Neuron (in vitro differentiated cells): ENCODE measurements around the gene NOXA1.
"Not testable (repeated sequence)": the region's sequence is repeated elsewhere in the genome, so short reads cannot be mapped to it uniquely, and the experiment has no call there.

Experiments
- H2AFZ ChIP-seq: one replicate; pipeline ENCODE4 v1.6.1; 2013; ENCODE audit warnings: low read depth, mild to moderate bottlenecking, inconsistent platforms, low read length, moderate library complexity
- H3K27me3 ChIP-seq: one replicate; pipeline ENCODE4 v1.6.1; 2013; ENCODE audit warnings: low read length; ENCODE audit not compliant: insufficient read depth
- H3K36me3 ChIP-seq: one replicate; pipeline ENCODE4 v1.6.1; 2013; ENCODE audit warnings: low read length; ENCODE audit not compliant: insufficient read depth
- H3K4me1 ChIP-seq: one replicate; pipeline ENCODE4 v1.6.1; 2013; ENCODE audit warnings: low read length; ENCODE audit not compliant: insufficient read depth
- H3K4me3 ChIP-seq: 2 replicates; pipeline ENCODE4 v1.5.1; 2013; ENCODE audit warnings: mild to moderate bottlenecking, low read length, moderate library complexity
- H3K9me3 ChIP-seq: one replicate; pipeline ENCODE4 v1.6.1; 2013; ENCODE audit warnings: low read length

The NOXA1 gene

DNA sequence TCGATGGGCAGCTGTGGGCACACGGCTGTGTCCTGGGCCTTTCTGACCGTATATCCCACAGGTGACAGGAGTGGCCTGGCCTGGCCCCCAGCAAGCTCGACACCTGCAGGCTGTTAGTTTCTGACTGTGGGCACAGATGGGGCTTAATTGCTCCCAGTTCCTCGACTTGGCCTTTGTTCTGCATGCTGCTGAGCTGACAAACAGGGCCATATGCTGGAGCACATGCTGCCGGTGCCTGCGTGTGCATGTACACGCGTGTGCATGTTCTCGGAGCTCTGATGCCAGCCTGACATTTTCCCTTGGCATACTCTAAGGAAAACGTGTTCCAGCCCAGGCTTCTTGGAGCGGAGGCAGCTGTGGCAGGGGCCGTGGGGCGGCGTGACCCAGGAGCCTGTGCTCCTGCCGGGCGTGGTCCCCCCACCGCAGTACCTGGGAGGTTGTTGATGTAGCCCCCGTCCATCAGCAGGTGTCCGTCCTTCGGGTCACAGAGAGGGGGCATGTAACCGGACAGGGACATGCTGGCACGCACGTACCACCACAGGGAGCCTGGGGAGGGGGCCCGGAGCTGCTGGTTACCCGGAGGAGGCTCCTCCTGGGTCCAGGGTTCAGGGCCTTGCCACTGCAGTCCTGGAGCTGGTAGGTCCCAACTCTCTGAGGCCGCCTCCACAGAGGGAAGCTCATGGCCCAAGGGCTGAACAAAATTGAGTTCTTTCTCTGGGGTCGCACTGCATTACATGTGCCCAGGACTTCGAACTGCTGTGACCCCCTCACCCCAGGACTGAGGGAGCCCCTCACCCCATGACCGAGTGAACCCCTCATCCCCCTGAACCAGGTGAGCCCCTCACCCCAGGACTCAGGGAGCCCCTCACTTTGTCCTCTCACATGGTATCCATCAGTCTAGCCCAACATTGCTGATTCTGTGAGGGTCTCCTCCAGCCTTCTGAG lies 40.1 kb downstream of the NOXA1 start:
- Histone ChIP-seq H2AFZ (no peak overlapping the region), H3K4me3 (no peak overlapping the region), H3K9me3 (peaks cover 2% of the 10 kb centered on the region), H3K36me3 (no peaks in the 10 kb centered on the region), H3K27me3 (no peaks in the 10 kb centered on the region), H3K4me1 (peaks cover 8% of the 10 kb centered on the region)

DNA sequence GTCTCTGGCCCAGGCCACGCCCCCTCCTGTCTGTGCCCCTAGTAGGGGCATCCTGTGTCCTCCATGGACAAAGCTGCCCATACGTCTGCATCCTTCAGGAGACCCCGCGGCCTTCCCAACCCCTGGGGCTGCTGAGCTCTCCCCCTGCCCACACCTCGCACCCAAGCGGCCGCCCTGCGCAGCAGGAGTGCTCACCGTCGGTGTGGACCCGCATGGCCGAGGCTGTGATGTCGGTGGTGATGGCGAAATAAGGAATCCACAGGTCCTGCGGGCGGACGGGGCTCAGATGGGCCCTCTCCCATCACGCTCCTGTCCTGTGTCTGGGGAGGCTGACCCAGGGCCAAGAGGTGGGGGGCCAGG lies 40.7 kb downstream of the NOXA1 start:
- no peak overlapping the region for H2AFZ ChIP-seq
- H3K27me3 ChIP-seq: no peaks in the 10 kb centered on the region
- H3K9me3 ChIP-seq: peaks cover 2% of the 10 kb centered on the region
- peaks cover 6% of the 10 kb centered on the region for H3K4me1 ChIP-seq
- H3K4me3 ChIP-seq: no peak overlapping the region
- H3K36me3 ChIP-seq: no peaks in the 10 kb centered on the region

GRCh38 chr9:137464291-137464999 lies 41.3 kb downstream of the NOXA1 start:
- no peaks in the 10 kb centered on the region for H3K27me3 ChIP-seq
- peaks cover 2% of the 10 kb centered on the region for H3K9me3 ChIP-seq
- H3K36me3 ChIP-seq: no peaks in the 10 kb centered on the region
- H2AFZ ChIP-seq: no peak overlapping the region
- H3K4me1 ChIP-seq: peaks cover 5% of the 10 kb centered on the region
- H3K4me3 ChIP-seq: no peak overlapping the region

GRCh38 chr9:137465000-137465719 lies 42.0 kb downstream of the NOXA1 start:
- Histone ChIP-seq H3K4me3 (no peak overlapping the region), H2AFZ (no peak overlapping the region), H3K9me3 (peaks cover 2% of the 10 kb centered on the region), H3K27me3 (no peaks in the 10 kb centered on the region), H3K36me3 (no peaks in the 10 kb centered on the region), H3K4me1 (no peaks in the 10 kb centered on the region)

GRCh38 chr9:137465720-137466388 lies 42.7 kb downstream of the NOXA1 start:
- H3K36me3 ChIP-seq: no peaks in the 10 kb centered on the region
- H3K27me3 ChIP-seq: no peaks in the 10 kb centered on the region
- H2AFZ ChIP-seq: no peak overlapping the region
- peaks cover 2% of the 10 kb centered on the region for H3K9me3 ChIP-seq
- H3K4me3 ChIP-seq: no peak overlapping the region
- H3K4me1 ChIP-seq: no peaks in the 10 kb centered on the region

- H3K4me3 ChIP-seq, H3K4me1 ChIP-seq, H3K27me3 ChIP-seq, H2AFZ ChIP-seq, H3K9me3 ChIP-seq, H3K36me3 ChIP-seq: not testable (repeated sequence)
Measured at GRCh38 chr9:137466389-137467085, 43.3 kb downstream of the NOXA1 start.

- no peak overlapping the region for H3K4me3 ChIP-seq
- no peaks in the 10 kb centered on the region for H3K4me1 ChIP-seq
- H3K9me3 ChIP-seq: peaks cover 2% of the 10 kb centered on the region
- no peaks in the 10 kb centered on the region for H3K36me3 ChIP-seq
- no peak overlapping the region for H2AFZ ChIP-seq
- H3K27me3 ChIP-seq: no peaks in the 10 kb centered on the region
Measured at GRCh38 chr9:137467161-137467581, 44.0 kb downstream of the NOXA1 start.

- Histone ChIP-seq H3K4me1 (no peaks in the 10 kb centered on the region), H3K4me3 (no peak overlapping the region), H2AFZ (no peak overlapping the region), H3K27me3 (no peaks in the 10 kb centered on the region), H3K36me3 (no peaks in the 10 kb centered on the region), H3K9me3 (peaks cover 2% of the 10 kb centered on the region)
Measured at GRCh38 chr9:137467896-137468295, 44.7 kb downstream of the NOXA1 start.

- Histone ChIP-seq H3K4me3 (no peak overlapping the region), H3K36me3 (no peaks in the 10 kb centered on the region), H3K9me3 (no peaks in the 10 kb centered on the region), H3K4me1 (no peaks in the 10 kb centered on the region), H3K27me3 (no peaks in the 10 kb centered on the region), H2AFZ (no peak overlapping the region)
Measured at GRCh38 chr9:137470785-137471184, 47.6 kb downstream of the NOXA1 start.

- Histone ChIP-seq H3K4me1 (peaks cover 3% of the 10 kb centered on the region), H3K27me3 (no peaks in the 10 kb centered on the region), H2AFZ (no peak overlapping the region), H3K4me3 (no peak overlapping the region), H3K9me3 (peaks cover 4% of the 10 kb centered on the region), H3K36me3 (no peaks in the 10 kb centered on the region)
Measured at GRCh38 chr9:137474271-137474670, 51.1 kb downstream of the NOXA1 start.

DNA sequence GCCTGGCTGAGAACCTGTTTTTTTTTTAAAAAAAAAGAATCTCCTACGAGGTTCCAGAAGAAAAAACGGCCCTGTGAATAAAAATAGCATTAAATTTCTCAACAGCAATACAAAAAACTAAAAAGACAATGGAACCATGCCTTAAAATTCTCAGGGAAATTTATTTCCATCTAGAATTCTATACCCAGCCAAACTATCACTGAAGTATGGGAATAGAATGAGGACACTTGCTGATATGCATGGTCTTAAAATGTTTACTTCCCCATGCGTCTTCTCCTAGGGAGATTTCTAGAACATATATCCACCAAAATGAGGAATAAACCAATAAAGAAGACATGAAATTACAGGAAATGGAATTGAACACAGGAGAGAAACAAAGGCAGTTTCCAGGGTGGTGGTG lies 52.5 kb downstream of the NOXA1 start:
- Histone ChIP-seq H2AFZ (no peak overlapping the region), H3K36me3 (no peaks in the 10 kb centered on the region), H3K9me3 (peaks cover 4% of the 10 kb centered on the region)

GRCh38 chr9:137476856-137477255 lies 53.7 kb downstream of the NOXA1 start:
- Histone ChIP-seq H3K36me3 (no peaks in the 10 kb centered on the region), H3K27me3 (peaks cover 3% of the 10 kb centered on the region), H2AFZ (no peak overlapping the region), H3K4me3 (no peak overlapping the region), H3K9me3 (peaks cover 4% of the 10 kb centered on the region), H3K4me1 (peaks cover 6% of the 10 kb centered on the region)

More for the DNA sequence above, 52.5 kb downstream of the NOXA1 start:
- peaks cover 2% of the 10 kb centered on the region for H3K27me3 ChIP-seq
- H3K4me3 ChIP-seq: no peak overlapping the region
- H3K4me1 ChIP-seq: peaks cover 6% of the 10 kb centered on the region
